Stimulated activated CD4-positive, alpha-beta T cell treated with anti-CD3 and anti-CD28 coated beads, TNF-alpha, amount 100 ng/mL, for 1 hour (primary cell): Measurements from ENCODE around the gene KLRC4.
"Not testable (repeated sequence)": the region's sequence is repeated elsewhere in the genome, so short reads cannot be mapped to it uniquely, and the experiment has no call there.

Source experiments
- DNase-seq, 3 donors: peaks; one replicate each; pipeline ENCODE4 v3.0.0-alpha.2; 2020; ENCODE audit warnings: low read depth in 3 of 3, low spot score in 1 of 3

Gene KLRC4

GRCh38 chr12:10398168-10398567, 11.4 kb downstream of the KLRC4 start:
- DNase-seq, result no peak

- DNase-seq, result no peak
Measured at GRCh38 chr12:10397296-10397695, 12.3 kb downstream of the KLRC4 start.

GRCh38 chr12:10396176-10396575, 13.4 kb downstream of the KLRC4 start:
- not testable (repeated sequence) for DNase-seq

GRCh38 chr12:10395390-10395998, 14.1 kb downstream of the KLRC4 start:
- no peak for DNase-seq

- not testable (repeated sequence) for DNase-seq
Measured at GRCh38 chr12:10394531-10395152, 14.9 kb downstream of the KLRC4 start.

- DNase-seq, result no peak
Measured at GRCh38 chr12:10393291-10393690, 16.3 kb downstream of the KLRC4 start.

- no peak for DNase-seq
Measured at GRCh38 chr12:10392394-10392930, 17.1 kb downstream of the KLRC4 start.

GRCh38 chr12:10390991-10391390, 18.6 kb downstream of the KLRC4 start:
- not testable (repeated sequence) for DNase-seq

- DNase-seq, result no peak
Measured at GRCh38 chr12:10389904-10390303, 19.7 kb downstream of the KLRC4 start, which contains the start of gene KLRK1. Gene KLRK1, minus strand, starts transcription at chr12:10390041. Its CDS starts 1,231 bp downstream, at chr12:10388810.

- no peak for DNase-seq
Measured at GRCh38 chr12:10388624-10389413, 20.7 kb downstream of the KLRC4 start.

GRCh38 chr12:10387498-10387897, 22.1 kb downstream of the KLRC4 start:
- DNase-seq, result not testable (repeated sequence)

GRCh38 chr12:10386857-10387256, 22.7 kb downstream of the KLRC4 start:
- DNase-seq, result no peak

- DNase-seq, result no peak
Measured at GRCh38 chr12:10385166-10385613, 24.4 kb downstream of the KLRC4 start.

- no peak for DNase-seq
Measured at GRCh38 chr12:10384191-10384590, 25.4 kb downstream of the KLRC4 start.

GRCh38 chr12:10381928-10382628, 27.5 kb downstream of the KLRC4 start:
- DNase-seq, result no peak

- not testable (repeated sequence) for DNase-seq
Measured at GRCh38 chr12:10378737-10379136, 30.8 kb downstream of the KLRC4 start.

GRCh38 chr12:10374624-10375018, 34.9 kb downstream of the KLRC4 start:
- DNase-seq, result no peak

- no peak for DNase-seq
Measured at GRCh38 chr12:10372559-10372958, 37.0 kb downstream of the KLRC4 start.

GRCh38 chr12:10371893-10372535, 37.5 kb downstream of the KLRC4 start:
- not testable (repeated sequence) for DNase-seq

- DNase-seq, result no peak
Measured at GRCh38 chr12:10369557-10370415, 39.8 kb downstream of the KLRC4 start.
